SK-N-SH (cell line): ENCODE data around the gene NBEAL1. TPM values are rescaled to one million over a fixed set of nuclear protein-coding genes. Genes with fewer than 3 reads are reported as not detected.

Source experiments
- CTCF ChIA-PET: fragments of 300-600, 350-600 bp; formaldehyde crosslinking; extraction: SDS; loops from one replicate; lab custom pipeline; 2021; lab: Yijun Ruan, JAX
- POLR2A ChIA-PET: fragments of 350-600 bp; sonication (Branson Sonifier 250); formaldehyde crosslinking; extraction: SDS; loops from one replicate; lab custom pipeline; 2020; ENCODE audit warnings: antibody characterized with exemption, inconsistent platforms; lab: Yijun Ruan, JAX
- DNase-seq: peaks from one replicate; pipeline ENCODE4 v3.0.0; 2012
- H2AFZ ChIP-seq: fragments of 200-600 bp; sonication (generic); 2 replicates; pipeline ENCODE4 v1.8.1; 2016; ENCODE audit warnings: antibody characterized with exemption, mild to moderate bottlenecking, low read depth
- H3F3A ChIP-seq: fragments of 200-600 bp; sonication (generic); replicated peaks from 2 replicates; pipeline ENCODE3; 2016; ENCODE audit warnings: antibody characterized with exemption, mild to moderate bottlenecking; ENCODE audit not compliant: insufficient read depth
- H3K27ac ChIP-seq, 2 experiments: fragments of 200-500 bp in 1 of 2; fragments of 200-600 bp in 1 of 2; sonication (Bioruptor generic) in 1 of 2; sonication (generic), shearing (Covaris generic) in 1 of 2; 2 replicates each; pipeline versions ENCODE4 v1.5.1 to v1.6.1; 2014 to 2016; ENCODE audit warnings: low read depth in 2 of 2, inconsistent platforms in 1 of 2, low read length in 1 of 2, mild to moderate bottlenecking in 1 of 2, mixed read lengths in 1 of 2
- H3K27me3 ChIP-seq: fragments of 200-600 bp; sonication (generic), shearing (Covaris generic); 2 replicates; pipeline ENCODE4 v1.6.1; 2016; ENCODE audit warnings: mixed run types; ENCODE audit not compliant: insufficient read depth
- H3K36me3 ChIP-seq, 2 experiments: fragments of 200-500 bp in 1 of 2; fragments of 200-600 bp in 1 of 2; sonication (Bioruptor generic) in 1 of 2; sonication (generic) in 1 of 2; replicated peaks in 1 of 2; 2 replicates each; pipeline versions ENCODE3 to v1.5.1; 2014 to 2016; ENCODE audit warnings: low read length in 1 of 2, mild to moderate bottlenecking in 1 of 2; ENCODE audit not compliant: insufficient read depth in 2 of 2, control insufficient read depth in 1 of 2
- H3K4me1 ChIP-seq, 2 experiments: fragments of 200-500 bp in 1 of 2; fragments of 200-600 bp in 1 of 2; sonication (Bioruptor generic) in 1 of 2; sonication (generic), shearing (Covaris generic) in 1 of 2; 2 replicates each; pipeline versions ENCODE4 v1.5.1 to v1.6.1; 2014 to 2016; ENCODE audit warnings: low read depth in 1 of 2, low read length in 1 of 2, mixed run types in 1 of 2; ENCODE audit not compliant: insufficient read depth in 2 of 2, control insufficient read depth in 1 of 2
- H3K4me2 ChIP-seq: fragments of 200-600 bp; sonication (generic), shearing (Covaris generic); 2 replicates; pipeline ENCODE4 v1.6.1; 2017; ENCODE audit warnings: mixed run types
- H3K4me3 ChIP-seq, 2 experiments: fragments of 200-500 bp in 1 of 2; fragments of 200-600 bp in 1 of 2; sonication (Bioruptor generic) in 1 of 2; sonication (generic), shearing (Covaris generic) in 1 of 2; 2 replicates each; pipeline versions ENCODE4 v1.5.1 to v1.8.1; 2014 to 2016; ENCODE audit warnings: low read depth in 2 of 2, inconsistent platforms in 1 of 2, low read length in 1 of 2, mild to moderate bottlenecking in 1 of 2, mixed read lengths in 1 of 2, moderate library complexity in 1 of 2
- H3K79me2 ChIP-seq: fragments of 200-600 bp; sonication (generic); 2 replicates; pipeline ENCODE4 v1.8.1; 2017; ENCODE audit warnings: mild to moderate bottlenecking; ENCODE audit not compliant: insufficient read depth
- H3K9ac ChIP-seq: fragments of 200-600 bp; sonication (generic); 2 replicates; pipeline ENCODE4 v1.6.1; 2017; ENCODE audit warnings: mixed run types
- H3K9me2 ChIP-seq: fragments of 200-600 bp; sonication (generic); 2 replicates; pipeline ENCODE4 v1.6.1; 2017; ENCODE audit warnings: mixed run types
- H3K9me3 ChIP-seq: fragments of 200-600 bp; sonication (generic); 2 replicates; pipeline ENCODE4 v1.6.1; 2017; ENCODE audit warnings: mixed run types, mild to moderate bottlenecking, moderate library complexity
- H4K20me1 ChIP-seq: fragments of 200-600 bp; sonication (generic); 2 replicates; pipeline ENCODE4 v1.6.1; 2017; ENCODE audit warnings: mild to moderate bottlenecking, mixed run types; ENCODE audit not compliant: insufficient read depth
- CHD2 ChIP-seq: fragments of 150-350 bp; IDR thresholded peaks from 2 replicates; pipeline ENCODE4 v1.6.1; 2018; ENCODE audit warnings: low read length; ENCODE audit not compliant: partially characterized antibody
- EP300 ChIP-seq, 2 experiments: IDR thresholded peaks; 2 replicates each; pipeline versions ENCODE4 v1.4.0 to v1.6.1; 2012; ENCODE audit warnings: borderline replicate concordance in 1 of 2, low read depth in 1 of 2, low read length in 1 of 2
- FOXJ3 ChIP-seq: sonication (generic); formaldehyde crosslinking; IDR thresholded peaks from 2 replicates; pipeline ENCODE4 v1.5.1; 2020; ENCODE audit warnings: mild to moderate bottlenecking, missing genetic modification reagents
- GABPA ChIP-seq: IDR thresholded peaks from 2 replicates; pipeline ENCODE4 v1.4.0; 2012; ENCODE audit warnings: low read depth, mild to moderate bottlenecking
- GATA2 ChIP-seq: sonication (generic); formaldehyde crosslinking; IDR thresholded peaks from 2 replicates; pipeline ENCODE4 v1.5.0; 2020; ENCODE audit warnings: mild to moderate bottlenecking, missing genetic modification reagents
- JUND ChIP-seq: IDR thresholded peaks from 2 replicates; pipeline ENCODE4 v1.4.0; 2012
- MEF2A ChIP-seq: IDR thresholded peaks from 2 replicates; pipeline ENCODE4 v1.4.0; 2012; ENCODE audit warnings: low read depth, borderline replicate concordance
- MXI1 ChIP-seq: IDR thresholded peaks from 2 replicates; pipeline ENCODE4 v1.6.1; 2012; ENCODE audit warnings: mild to moderate bottlenecking, low read depth, low read length, improper control_type of control experiment
- NFIC ChIP-seq: IDR thresholded peaks from 2 replicates; pipeline ENCODE4 v1.4.0; 2012; ENCODE audit warnings: borderline replicate concordance
- NRF1 ChIP-seq: IDR thresholded peaks from 2 replicates; pipeline ENCODE4 v1.6.1; 2012; ENCODE audit warnings: low read depth, mild to moderate bottlenecking, low read length
- POLR2AphosphoS5 ChIP-seq: IDR thresholded peaks from 2 replicates; pipeline ENCODE4 v1.6.1; 2012; ENCODE audit warnings: low read depth, low read length
- RXRA ChIP-seq: IDR thresholded peaks from 2 replicates; pipeline ENCODE4 v1.4.0; 2012; ENCODE audit warnings: low read depth, mild to moderate bottlenecking, borderline replicate concordance
- SIN3A ChIP-seq: IDR thresholded peaks from 2 replicates; pipeline ENCODE4 v1.6.1; 2012; ENCODE audit warnings: low read depth, mild to moderate bottlenecking, low read length, moderate library complexity, borderline replicate concordance
- TCF12 ChIP-seq: IDR thresholded peaks from 2 replicates; pipeline ENCODE4 v1.4.0; 2012
- YY1 ChIP-seq: IDR thresholded peaks from 2 replicates; pipeline ENCODE4 v1.4.0; 2012; ENCODE audit warnings: low read depth, mild to moderate bottlenecking
- WGBS: methylation state at CpG from one replicate; pipeline ENCODE4 v1.1.6; 2017; ENCODE audit warnings: low lambda C conversion rate; 5-methylcytosine and 5-hydroxymethylcytosine counted together
- polyA plus RNA-seq, 3 experiments: library from polyadenylated mRNA; depleted of rRNA; stranded (reverse); fragments of >200 nt; gene quantifications; 2 replicates each; pipeline ENCODE4 v1.2.3, GENCODE V29; 2012
- TF ChIP-seq, protein P1 (sequence below): IDR thresholded peaks from 2 replicates; pipeline ENCODE4 v1.4.0; 2012; ENCODE audit warnings: low read depth, borderline replicate concordance
- TF ChIP-seq, protein P2 (sequence below): IDR thresholded peaks from 2 replicates; pipeline ENCODE4 v1.4.0; 2012; ENCODE audit warnings: low read depth
- TF ChIP-seq, protein P3 (sequence below): IDR thresholded peaks from 2 replicates; pipeline ENCODE4 v1.6.1; 2012; ENCODE audit warnings: mild to moderate bottlenecking, low read depth, low read length, moderate library complexity
- TF ChIP-seq, protein P4 (sequence below): fragments of 150-350 bp; IDR thresholded peaks from 2 replicates; pipeline ENCODE4 v1.6.1; 2017; ENCODE audit warnings: antibody characterized with exemption, low read length, low read depth, borderline replicate concordance
- TF ChIP-seq, protein P5 (sequence below): fragments of 150-350 bp; IDR thresholded peaks from 2 replicates; pipeline ENCODE4 v1.6.1; 2016; ENCODE audit warnings: mild to moderate bottlenecking, low read depth, low read length
- TF ChIP-seq, protein P6 (sequence below): fragments of 200-600 bp; sonication (generic); IDR thresholded peaks from 2 replicates; pipeline ENCODE4 v1.6.1; 2017; ENCODE audit warnings: antibody characterized with exemption, mild to moderate bottlenecking, moderate library complexity

NBEAL1 gene
- polyA plus RNA-seq, 1 of the 3 experiments (the other 2 are of a cell fraction), result 3.3 TPM

DNA sequence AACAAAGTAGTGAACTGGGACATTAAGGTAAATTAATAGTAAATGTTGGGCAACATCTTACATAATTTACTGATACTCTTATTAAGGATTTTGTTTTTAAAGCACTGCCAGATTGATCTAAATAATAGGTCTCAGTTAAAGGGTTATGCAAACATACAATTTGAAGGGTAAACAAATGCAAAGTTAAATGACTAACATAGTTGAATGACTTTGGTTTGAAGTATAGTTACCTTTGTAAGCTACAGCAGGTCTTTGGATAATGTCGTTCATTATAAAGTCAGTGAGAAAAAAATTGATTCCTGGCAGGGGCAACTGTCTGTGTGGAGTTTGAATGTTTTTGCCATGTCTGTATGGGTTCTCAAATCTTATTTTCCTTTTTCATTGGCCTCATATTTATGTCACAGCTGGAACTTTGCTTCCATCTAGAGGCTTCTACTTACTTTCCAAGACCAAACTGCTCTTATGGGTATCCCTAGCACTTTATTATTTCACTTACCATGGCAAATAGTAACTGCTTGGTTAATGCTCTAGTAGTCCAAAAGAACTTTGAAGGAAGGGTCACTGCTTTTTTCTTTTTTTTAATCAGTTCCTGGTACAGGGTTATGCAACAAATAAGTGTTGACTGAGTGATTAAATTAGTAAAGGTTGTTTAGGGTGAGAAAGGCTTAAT lies 107.8 kb downstream of the NBEAL1 start (continued):
- TF ChIP-seq, protein P1, sequence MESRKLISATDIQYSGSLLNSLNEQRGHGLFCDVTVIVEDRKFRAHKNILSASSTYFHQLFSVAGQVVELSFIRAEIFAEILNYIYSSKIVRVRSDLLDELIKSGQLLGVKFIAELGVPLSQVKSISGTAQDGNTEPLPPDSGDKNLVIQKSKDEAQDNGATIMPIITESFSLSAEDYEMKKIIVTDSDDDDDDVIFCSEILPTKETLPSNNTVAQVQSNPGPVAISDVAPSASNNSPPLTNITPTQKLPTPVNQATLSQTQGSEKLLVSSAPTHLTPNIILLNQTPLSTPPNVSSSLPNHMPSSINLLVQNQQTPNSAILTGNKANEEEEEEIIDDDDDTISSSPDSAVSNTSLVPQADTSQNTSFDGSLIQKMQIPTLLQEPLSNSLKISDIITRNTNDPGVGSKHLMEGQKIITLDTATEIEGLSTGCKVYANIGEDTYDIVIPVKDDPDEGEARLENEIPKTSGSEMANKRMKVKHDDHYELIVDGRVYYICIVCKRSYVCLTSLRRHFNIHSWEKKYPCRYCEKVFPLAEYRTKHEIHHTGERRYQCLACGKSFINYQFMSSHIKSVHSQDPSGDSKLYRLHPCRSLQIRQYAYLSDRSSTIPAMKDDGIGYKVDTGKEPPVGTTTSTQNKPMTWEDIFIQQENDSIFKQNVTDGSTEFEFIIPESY, result no peak
- TF ChIP-seq, protein P2, sequence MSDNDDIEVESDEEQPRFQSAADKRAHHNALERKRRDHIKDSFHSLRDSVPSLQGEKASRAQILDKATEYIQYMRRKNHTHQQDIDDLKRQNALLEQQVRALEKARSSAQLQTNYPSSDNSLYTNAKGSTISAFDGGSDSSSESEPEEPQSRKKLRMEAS, result no peak
- TF ChIP-seq GATA2 (CRISPR knock-in tag) (no peak), YY1 (no peak), FOXJ3 (CRISPR knock-in tag) (no peak), NFIC (no peak), SIN3A (no peak), TCF12 (no peak), JUND (no peak), CHD2 (no peak), MXI1 (no peak)
- TF ChIP-seq, protein P3, sequence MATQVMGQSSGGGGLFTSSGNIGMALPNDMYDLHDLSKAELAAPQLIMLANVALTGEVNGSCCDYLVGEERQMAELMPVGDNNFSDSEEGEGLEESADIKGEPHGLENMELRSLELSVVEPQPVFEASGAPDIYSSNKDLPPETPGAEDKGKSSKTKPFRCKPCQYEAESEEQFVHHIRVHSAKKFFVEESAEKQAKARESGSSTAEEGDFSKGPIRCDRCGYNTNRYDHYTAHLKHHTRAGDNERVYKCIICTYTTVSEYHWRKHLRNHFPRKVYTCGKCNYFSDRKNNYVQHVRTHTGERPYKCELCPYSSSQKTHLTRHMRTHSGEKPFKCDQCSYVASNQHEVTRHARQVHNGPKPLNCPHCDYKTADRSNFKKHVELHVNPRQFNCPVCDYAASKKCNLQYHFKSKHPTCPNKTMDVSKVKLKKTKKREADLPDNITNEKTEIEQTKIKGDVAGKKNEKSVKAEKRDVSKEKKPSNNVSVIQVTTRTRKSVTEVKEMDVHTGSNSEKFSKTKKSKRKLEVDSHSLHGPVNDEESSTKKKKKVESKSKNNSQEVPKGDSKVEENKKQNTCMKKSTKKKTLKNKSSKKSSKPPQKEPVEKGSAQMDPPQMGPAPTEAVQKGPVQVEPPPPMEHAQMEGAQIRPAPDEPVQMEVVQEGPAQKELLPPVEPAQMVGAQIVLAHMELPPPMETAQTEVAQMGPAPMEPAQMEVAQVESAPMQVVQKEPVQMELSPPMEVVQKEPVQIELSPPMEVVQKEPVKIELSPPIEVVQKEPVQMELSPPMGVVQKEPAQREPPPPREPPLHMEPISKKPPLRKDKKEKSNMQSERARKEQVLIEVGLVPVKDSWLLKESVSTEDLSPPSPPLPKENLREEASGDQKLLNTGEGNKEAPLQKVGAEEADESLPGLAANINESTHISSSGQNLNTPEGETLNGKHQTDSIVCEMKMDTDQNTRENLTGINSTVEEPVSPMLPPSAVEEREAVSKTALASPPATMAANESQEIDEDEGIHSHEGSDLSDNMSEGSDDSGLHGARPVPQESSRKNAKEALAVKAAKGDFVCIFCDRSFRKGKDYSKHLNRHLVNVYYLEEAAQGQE, result no peak
- TF ChIP-seq, protein P4, sequence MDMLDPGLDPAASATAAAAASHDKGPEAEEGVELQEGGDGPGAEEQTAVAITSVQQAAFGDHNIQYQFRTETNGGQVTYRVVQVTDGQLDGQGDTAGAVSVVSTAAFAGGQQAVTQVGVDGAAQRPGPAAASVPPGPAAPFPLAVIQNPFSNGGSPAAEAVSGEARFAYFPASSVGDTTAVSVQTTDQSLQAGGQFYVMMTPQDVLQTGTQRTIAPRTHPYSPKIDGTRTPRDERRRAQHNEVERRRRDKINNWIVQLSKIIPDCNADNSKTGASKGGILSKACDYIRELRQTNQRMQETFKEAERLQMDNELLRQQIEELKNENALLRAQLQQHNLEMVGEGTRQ, result no peak

DNA sequence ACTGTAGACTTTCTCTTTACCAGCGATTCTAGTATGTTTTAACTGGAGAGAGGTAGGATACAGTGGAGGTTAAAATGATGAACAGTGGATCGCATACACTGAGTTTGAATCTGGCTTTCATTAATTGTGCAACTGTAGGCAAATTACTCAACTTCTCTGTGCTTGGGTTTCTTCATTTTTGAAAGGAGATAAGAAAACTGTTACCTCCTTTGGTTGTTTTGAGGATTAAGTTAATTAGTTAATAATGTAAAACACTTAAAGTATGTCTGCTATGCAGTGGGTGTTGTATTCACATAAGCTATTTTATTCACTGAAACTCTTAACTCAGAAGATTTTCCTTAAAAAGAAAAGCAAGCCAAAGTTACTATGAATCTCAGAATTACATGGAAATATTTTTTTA lies 112.3 kb downstream of the NBEAL1 start:
- no peak overlapping the region for H3K9ac ChIP-seq
- 0 out of 4 replicates have a peak, but pooled peaks cover 0 to 6% of the 10 kb centered on the region in 2 experiments for H3K4me1 ChIP-seq
- peaks cover 5% of the 10 kb centered on the region for H3F3A ChIP-seq
- DNase-seq, result no peak
- H3K4me3 ChIP-seq, result no peak overlapping the region
- no peak for TF ChIP-seq MEF2A
- TF ChIP-seq EP300 (IDR thresholded peaks at IDR 0.05; ENCODE audit: borderline replicate concordance in 1 of 2, low read depth in 1 of 2, low read length in 1 of 2), result no peak
- TF ChIP-seq NFIC, result no peak
- no peak for TF ChIP-seq NRF1
- no peak for TF ChIP-seq CHD2
- TF ChIP-seq, protein P5, sequence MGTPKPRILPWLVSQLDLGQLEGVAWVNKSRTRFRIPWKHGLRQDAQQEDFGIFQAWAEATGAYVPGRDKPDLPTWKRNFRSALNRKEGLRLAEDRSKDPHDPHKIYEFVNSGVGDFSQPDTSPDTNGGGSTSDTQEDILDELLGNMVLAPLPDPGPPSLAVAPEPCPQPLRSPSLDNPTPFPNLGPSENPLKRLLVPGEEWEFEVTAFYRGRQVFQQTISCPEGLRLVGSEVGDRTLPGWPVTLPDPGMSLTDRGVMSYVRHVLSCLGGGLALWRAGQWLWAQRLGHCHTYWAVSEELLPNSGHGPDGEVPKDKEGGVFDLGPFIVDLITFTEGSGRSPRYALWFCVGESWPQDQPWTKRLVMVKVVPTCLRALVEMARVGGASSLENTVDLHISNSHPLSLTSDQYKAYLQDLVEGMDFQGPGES, result no peak
- TF ChIP-seq, protein P2, result no peak
- TF ChIP-seq, protein P6, sequence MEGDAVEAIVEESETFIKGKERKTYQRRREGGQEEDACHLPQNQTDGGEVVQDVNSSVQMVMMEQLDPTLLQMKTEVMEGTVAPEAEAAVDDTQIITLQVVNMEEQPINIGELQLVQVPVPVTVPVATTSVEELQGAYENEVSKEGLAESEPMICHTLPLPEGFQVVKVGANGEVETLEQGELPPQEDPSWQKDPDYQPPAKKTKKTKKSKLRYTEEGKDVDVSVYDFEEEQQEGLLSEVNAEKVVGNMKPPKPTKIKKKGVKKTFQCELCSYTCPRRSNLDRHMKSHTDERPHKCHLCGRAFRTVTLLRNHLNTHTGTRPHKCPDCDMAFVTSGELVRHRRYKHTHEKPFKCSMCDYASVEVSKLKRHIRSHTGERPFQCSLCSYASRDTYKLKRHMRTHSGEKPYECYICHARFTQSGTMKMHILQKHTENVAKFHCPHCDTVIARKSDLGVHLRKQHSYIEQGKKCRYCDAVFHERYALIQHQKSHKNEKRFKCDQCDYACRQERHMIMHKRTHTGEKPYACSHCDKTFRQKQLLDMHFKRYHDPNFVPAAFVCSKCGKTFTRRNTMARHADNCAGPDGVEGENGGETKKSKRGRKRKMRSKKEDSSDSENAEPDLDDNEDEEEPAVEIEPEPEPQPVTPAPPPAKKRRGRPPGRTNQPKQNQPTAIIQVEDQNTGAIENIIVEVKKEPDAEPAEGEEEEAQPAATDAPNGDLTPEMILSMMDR, result no peak
- TF ChIP-seq GABPA, result no peak
- no peak for TF ChIP-seq RXRA
- no peak for TF ChIP-seq POLR2AphosphoS5
- no peaks in the 10 kb centered on the region for H4K20me1 ChIP-seq
- H3K79me2 ChIP-seq, result no peaks in the 10 kb centered on the region
- peaks cover 7 to 71% of the 10 kb centered on the region in 2 experiments for H3K36me3 ChIP-seq
- H3K4me2 ChIP-seq, result no peak overlapping the region
- WGBS, result 96% methylated on average over 2 of the region's 2 CpGs
- CTCF ChIA-PET, result no interaction called here
- H2AFZ ChIP-seq, result no peak overlapping the region
- H3K27ac ChIP-seq, result no peak overlapping the region
- POLR2A ChIA-PET, result no interaction called here
- H3K9me2 ChIP-seq, result no peaks in the 10 kb centered on the region
- no peaks in the 10 kb centered on the region for H3K27me3 ChIP-seq
- H3K9me3 ChIP-seq, result no peaks in the 10 kb centered on the region
